SU-DHL-6 (cell line): Measurements from ENCODE around the gene ATG9B.

Experiments
- H2AFZ ChIP-seq: fragments of 200-600 bp; sonication (generic); 2 replicates; pipeline ENCODE4 v1.6.1; 2014; ENCODE audit warnings: low read depth, mild to moderate bottlenecking, moderate library complexity, mixed read lengths, antibody characterized with exemption, low read length; ENCODE audit not compliant: severe bottlenecking
- H3F3A ChIP-seq: fragments of 200-600 bp; shearing (Covaris generic); 2 replicates; pipeline ENCODE4 v1.6.0; 2016; ENCODE audit warnings: antibody characterized with exemption, mild to moderate bottlenecking; ENCODE audit not compliant: insufficient read depth
- H3K27ac ChIP-seq: fragments of 200-600 bp; sonication (generic); 2 replicates; pipeline ENCODE4 v1.5.1; 2016; ENCODE audit warnings: low read depth, mild to moderate bottlenecking, low read length, moderate library complexity, mixed read lengths
- H3K27me3 ChIP-seq: fragments of 200-600 bp; sonication (generic), shearing (Covaris generic); 2 replicates; pipeline ENCODE4 v1.6.0; 2014; ENCODE audit warnings: mild to moderate bottlenecking, low read length
- H3K36me3 ChIP-seq: fragments of 200-600 bp; sonication (generic); 2 replicates; pipeline ENCODE4 v1.6.1; 2014; ENCODE audit warnings: mild to moderate bottlenecking, low read length, mixed read lengths
- H3K4me2 ChIP-seq: fragments of 300-600, 200-600 bp; shearing (Covaris generic), sonication (generic); 2 replicates; pipeline ENCODE4 v1.6.0; 2014; ENCODE audit warnings: low read length, low read depth, mild to moderate bottlenecking; ENCODE audit not compliant: poor library complexity, severe bottlenecking
- H3K4me3 ChIP-seq: fragments of 200-600 bp; sonication (generic); 2 replicates; pipeline ENCODE4 v1.5.1; 2014; ENCODE audit warnings: antibody characterized with exemption, low read length, mild to moderate bottlenecking, mixed read lengths; ENCODE audit not compliant: insufficient read depth, poor library complexity, severe bottlenecking
- H3K79me2 ChIP-seq: fragments of 200-600 bp; sonication (generic); 2 replicates; pipeline ENCODE4 v1.6.1; 2014; ENCODE audit warnings: mild to moderate bottlenecking, low read length, moderate library complexity; ENCODE audit not compliant: insufficient read depth
- H3K9ac ChIP-seq: fragments of 200-600 bp; sonication (generic); 2 replicates; pipeline ENCODE4 v1.7.0; 2014; ENCODE audit warnings: mild to moderate bottlenecking, low read length
- H3K9me2 ChIP-seq: fragments of 200-600 bp; sonication (generic); replicated peaks from 2 replicates; pipeline ENCODE4 v1.6.1; 2014; ENCODE audit warnings: low read length; ENCODE audit not compliant: insufficient read depth
- H3K9me3 ChIP-seq: fragments of 200-600 bp; sonication (generic); 2 replicates; pipeline ENCODE4 v1.6.1; 2014; ENCODE audit warnings: low read length, mixed read lengths; ENCODE audit not compliant: insufficient read depth
- H4K20me1 ChIP-seq: fragments of 200-600 bp; sonication (generic); 2 replicates; pipeline ENCODE4 v1.6.1; 2014; ENCODE audit warnings: low read depth, mild to moderate bottlenecking, antibody characterized with exemption, low read length, moderate library complexity, mixed read lengths
- EZH2phosphoT487 ChIP-seq: fragments of 200-600 bp; sonication (generic), shearing (Covaris generic); conservative IDR thresholded peaks from 2 replicates; pipeline ENCODE4 v1.6.1; 2018; ENCODE audit warnings: mild to moderate bottlenecking, antibody characterized with exemption, low read length, moderate library complexity, mixed read lengths
- TF ChIP-seq, protein P1 (sequence below): fragments of 200-600 bp; sonication (generic); IDR thresholded peaks from one replicate; pipeline ENCODE4 v1.5.1; 2017; ENCODE audit warnings: antibody characterized with exemption, mild to moderate bottlenecking, low read length, moderate library complexity; ENCODE audit not compliant: insufficient read depth, poor library complexity, severe bottlenecking

Gene ATG9B

DNA sequence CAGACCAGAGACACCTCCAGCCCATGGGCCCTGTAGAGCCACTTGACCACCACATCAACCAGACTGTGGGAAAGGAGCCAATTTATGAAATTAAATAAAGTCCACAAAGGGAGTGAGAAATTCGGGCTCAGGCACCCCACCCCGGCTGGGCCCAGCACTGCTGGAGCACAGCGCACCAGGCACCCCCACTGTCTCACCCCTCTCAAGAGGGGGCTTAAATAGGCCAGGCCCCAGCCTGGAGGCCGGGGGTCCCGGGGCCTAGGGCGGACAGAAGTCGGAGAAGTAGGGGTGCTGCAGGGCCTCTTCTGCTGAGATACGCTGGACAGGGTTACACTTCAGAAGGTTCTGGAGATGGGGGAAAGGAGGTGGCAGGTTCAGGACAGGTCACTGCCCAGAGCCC, 29.5 kb upstream of the ATG9B start:
- Histone ChIP-seq H3K79me2 (no peaks in the 10 kb centered on the region), H4K20me1 (no peaks in the 10 kb centered on the region), H3K27me3 (no peaks in the 10 kb centered on the region), H3K36me3 (no peaks in the 10 kb centered on the region), H2AFZ (no peak overlapping the region), H3K4me3 (no peak overlapping the region), H3K9me3 (no peaks in the 10 kb centered on the region), H3K9ac (no peak overlapping the region), H3F3A (peaks cover 3% of the 10 kb centered on the region), H3K9me2 (no peaks in the 10 kb centered on the region), H3K4me2 (no peak overlapping the region), H3K27ac (no peak overlapping the region)
- TF ChIP-seq, protein P1, sequence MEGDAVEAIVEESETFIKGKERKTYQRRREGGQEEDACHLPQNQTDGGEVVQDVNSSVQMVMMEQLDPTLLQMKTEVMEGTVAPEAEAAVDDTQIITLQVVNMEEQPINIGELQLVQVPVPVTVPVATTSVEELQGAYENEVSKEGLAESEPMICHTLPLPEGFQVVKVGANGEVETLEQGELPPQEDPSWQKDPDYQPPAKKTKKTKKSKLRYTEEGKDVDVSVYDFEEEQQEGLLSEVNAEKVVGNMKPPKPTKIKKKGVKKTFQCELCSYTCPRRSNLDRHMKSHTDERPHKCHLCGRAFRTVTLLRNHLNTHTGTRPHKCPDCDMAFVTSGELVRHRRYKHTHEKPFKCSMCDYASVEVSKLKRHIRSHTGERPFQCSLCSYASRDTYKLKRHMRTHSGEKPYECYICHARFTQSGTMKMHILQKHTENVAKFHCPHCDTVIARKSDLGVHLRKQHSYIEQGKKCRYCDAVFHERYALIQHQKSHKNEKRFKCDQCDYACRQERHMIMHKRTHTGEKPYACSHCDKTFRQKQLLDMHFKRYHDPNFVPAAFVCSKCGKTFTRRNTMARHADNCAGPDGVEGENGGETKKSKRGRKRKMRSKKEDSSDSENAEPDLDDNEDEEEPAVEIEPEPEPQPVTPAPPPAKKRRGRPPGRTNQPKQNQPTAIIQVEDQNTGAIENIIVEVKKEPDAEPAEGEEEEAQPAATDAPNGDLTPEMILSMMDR: no peak
- no peak for TF ChIP-seq EZH2phosphoT487

DNA sequence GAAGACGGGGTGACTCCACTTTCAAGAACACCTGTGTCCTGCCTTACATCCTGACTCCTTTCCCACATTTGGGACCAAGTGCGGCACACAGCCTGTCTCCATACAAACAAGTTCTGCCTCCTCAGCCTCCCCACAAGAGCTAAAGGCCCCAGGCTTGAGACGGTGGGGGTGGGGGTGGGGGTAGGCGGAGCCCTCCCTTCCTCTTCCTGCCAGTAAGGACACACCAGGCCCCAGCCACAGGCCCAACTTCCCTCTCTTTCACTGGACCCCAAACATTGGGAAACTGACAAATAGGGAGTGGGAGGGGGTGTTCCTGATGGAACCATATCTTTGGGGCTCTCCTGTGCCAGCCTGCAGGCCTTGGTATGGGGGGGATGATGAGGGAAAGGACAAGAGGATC, 28.8 kb upstream of the ATG9B start:
- Histone ChIP-seq H3K4me2 (no peak overlapping the region), H4K20me1 (no peaks in the 10 kb centered on the region), H3K9ac (no peak overlapping the region), H3K36me3 (no peaks in the 10 kb centered on the region), H3K4me3 (no peak overlapping the region), H3K79me2 (no peaks in the 10 kb centered on the region), H3K9me3 (no peaks in the 10 kb centered on the region), H3F3A (no peaks in the 10 kb centered on the region), H3K9me2 (no peaks in the 10 kb centered on the region), H3K27ac (no peak overlapping the region), H3K27me3 (no peaks in the 10 kb centered on the region), H2AFZ (no peak overlapping the region)
- no peak for TF ChIP-seq EZH2phosphoT487
- TF ChIP-seq, protein P1: no peak

DNA sequence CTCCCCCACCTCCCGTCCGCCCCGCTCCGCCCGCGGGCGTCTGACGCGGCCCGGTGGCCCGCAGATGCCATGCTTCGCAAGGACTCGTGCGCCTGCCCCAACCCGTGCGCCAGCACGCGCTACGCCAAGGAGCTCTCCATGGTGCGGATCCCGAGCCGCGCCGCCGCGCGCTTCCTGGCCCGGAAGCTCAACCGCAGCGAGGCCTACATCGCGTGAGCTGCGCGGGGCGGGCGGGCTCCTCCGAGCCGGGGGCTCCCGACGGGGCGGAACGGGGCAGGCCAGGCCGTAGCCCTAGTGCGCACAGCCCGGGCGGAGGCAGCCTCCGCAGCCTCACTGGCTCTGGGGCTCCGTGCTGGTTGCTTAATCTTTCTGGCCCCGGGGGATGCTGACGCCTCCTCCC, 26.8 kb upstream of the ATG9B start:
- no peaks in the 10 kb centered on the region for H3F3A ChIP-seq
- H3K9ac ChIP-seq: no peak overlapping the region
- H3K9me2 ChIP-seq: no peaks in the 10 kb centered on the region
- H3K36me3 ChIP-seq: no peaks in the 10 kb centered on the region
- H3K27ac ChIP-seq: no peak overlapping the region
- no peaks in the 10 kb centered on the region for H3K79me2 ChIP-seq
- H2AFZ ChIP-seq: no peak overlapping the region
- TF ChIP-seq, protein P1: no peak
- TF ChIP-seq EZH2phosphoT487: no peak
- no peaks in the 10 kb centered on the region for H3K27me3 ChIP-seq
- no peak overlapping the region for H3K4me3 ChIP-seq
- no peaks in the 10 kb centered on the region for H3K9me3 ChIP-seq
- H3K4me2 ChIP-seq: no peak overlapping the region
- no peaks in the 10 kb centered on the region for H4K20me1 ChIP-seq
